GM19455 (cell line): ENCODE measurements around the gene C9orf153.
"Not testable (repeated sequence)": the region's sequence is repeated elsewhere in the genome, so short reads cannot be mapped to it uniquely, and the experiment has no call there.

Experiments
- ATAC-seq: cut with Tn5 transposase; IDR thresholded peaks from one replicate; pipeline ENCODE4 v1.9.1; 2021; ENCODE audit not compliant: unreplicated experiment

C9orf153 gene

DNA sequence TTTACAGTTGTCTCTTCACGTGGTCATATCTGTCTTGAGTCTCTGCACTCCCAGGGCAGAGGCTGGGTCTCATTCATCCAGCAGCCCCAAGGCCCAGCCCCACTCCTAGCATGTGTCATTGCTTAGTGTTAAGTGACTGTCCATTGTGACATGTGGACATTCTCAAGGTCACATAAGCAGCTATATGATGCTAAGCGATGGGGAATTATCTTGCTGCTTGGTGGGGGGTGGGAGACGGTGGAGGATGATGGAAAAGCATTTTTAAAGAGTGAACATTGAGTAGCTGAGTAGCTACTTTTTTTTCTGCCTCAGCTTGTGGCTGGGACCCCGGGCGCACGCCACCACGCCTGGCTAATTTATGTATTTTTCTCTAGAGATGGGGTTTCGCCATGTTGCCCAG, at the start of gene C9orf153:
TSS of gene C9orf153 (minus strand) at position 101 of the 400 bp plus-strand sequence. CDS start 30,054 bp downstream, outside the sequence.
- ATAC-seq = no peak

DNA sequence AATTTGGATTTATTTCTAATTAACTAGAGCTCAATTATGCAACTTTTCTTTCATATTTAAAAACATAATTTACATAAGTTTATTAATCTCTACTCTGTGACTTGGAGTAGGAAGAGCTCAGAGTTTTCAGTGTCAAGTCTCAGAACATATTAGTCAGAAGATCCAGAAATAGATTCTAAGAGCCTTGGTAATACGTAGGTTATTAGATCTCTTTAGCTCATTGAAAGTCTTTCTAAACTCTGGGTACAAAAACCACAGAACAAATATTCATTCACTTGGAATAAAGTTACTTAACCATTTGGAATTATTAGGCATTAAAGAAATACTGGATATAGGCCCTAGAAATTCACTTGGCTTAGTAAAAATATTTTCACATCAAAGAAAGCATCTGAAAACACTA, 49.2 kb upstream of the C9orf153 start:
- ATAC-seq = no peak

DNA sequence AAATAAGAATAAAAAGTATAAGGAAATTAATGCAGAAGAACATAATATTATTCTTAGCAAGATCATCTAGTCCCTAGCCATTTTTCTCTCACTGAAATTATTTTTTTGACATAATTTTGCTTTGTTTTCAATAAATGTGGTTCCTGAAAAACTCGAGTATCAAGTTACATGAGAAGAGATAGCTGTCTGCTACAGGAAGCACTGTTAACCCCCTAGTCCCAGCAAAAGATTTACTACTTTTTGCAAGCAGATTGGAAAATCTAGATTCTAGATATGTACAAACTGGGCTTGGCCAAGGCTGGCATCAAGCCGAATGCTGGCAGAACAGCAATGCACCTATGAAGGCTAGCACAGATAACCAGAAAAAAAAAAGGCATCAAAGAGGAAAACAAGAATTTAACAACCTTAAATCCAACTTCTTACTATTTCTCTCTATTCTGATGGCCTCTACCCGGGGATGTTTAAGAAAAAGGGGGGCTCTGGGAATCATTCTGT, 44.8 kb upstream of the C9orf153 start:
- no peak for ATAC-seq

DNA sequence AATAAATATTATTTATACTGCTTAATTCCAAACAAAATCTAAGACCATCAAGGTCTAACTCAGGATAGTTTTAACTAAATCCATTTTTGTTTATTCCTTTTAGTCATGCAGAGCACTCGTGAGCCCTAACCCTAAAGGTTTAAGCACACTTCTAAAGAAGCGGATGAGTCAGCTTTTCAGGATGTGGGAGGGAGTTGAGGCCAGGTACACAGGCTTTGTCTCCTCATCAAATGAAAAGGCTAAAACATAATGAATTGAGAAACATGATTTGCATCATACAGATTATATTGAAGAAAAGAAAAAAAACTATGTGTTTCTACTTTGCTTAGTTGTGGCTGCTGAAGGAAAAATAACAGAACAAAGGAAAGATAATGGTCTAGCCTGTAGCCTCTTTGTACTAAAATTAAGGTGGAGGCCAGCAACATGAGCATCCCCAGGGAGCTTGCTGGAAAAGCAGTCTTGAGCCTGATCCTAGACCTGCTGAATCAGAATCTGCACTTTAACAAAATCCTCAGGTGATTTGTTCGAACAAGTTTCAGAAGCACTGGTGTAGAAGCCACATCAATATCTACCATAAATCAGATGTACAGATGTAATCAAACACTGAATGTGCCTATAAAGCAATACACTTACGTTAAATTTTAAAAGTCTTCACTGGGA, 44.0 kb upstream of the C9orf153 start:
- no peak for ATAC-seq

DNA sequence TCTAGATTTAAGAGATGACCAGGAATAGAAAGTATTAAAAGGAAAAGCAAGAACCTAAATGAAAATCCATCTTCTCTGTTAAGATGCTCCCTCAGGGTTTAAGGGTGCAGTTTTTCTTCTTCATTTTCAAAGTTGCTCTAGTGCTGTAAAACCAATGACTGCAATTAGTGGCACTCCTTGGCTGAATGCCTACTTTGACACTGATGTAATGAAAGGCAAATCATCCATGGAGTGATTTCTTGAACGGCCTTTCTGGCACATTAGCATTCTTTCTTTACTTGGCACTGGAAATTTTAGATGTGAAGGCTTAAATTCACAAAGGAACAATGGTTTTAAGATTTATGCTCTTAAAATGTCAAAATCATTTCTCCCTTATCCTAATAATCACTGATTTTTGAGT, 42.2 kb upstream of the C9orf153 start:
- ATAC-seq = no peak

DNA sequence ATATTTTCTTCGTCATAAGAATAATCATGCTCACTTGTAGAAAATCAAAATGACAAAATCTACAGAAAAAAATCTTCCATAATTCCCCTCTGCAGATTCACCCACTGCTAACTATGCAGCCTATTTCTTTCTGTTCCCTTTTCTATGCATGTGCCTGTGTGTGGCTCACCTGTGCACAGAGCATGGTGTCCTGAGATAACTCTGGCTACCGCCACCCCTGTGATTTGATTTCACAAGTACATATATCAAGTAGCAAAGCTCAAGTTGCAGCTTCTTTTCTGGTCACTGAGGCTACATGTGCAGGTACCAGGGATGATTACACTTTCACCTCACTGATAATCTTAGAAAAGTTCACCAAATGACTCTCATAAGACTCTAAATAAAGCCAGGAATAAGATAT, 41.2 kb upstream of the C9orf153 start:
- no peak for ATAC-seq

DNA sequence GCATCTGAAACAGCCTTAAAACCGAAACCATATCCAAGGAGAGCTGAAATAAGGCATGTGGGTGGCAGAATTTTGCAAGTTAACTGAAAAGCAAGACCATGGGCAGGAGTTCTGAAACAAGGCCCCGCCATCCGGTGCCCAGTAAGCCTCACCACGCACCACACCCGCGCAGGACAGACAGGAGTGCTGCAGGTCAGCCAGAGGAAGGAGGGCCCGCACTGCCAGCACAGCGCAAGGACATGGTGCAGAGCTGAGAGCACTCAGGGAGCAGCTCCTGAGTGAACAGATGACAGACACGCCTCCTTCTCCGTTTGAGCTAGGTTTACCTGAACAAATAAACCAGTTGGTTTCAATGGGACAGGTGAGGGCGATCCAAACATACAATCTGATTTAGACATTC, 39.4 kb upstream of the C9orf153 start:
- no peak for ATAC-seq

DNA sequence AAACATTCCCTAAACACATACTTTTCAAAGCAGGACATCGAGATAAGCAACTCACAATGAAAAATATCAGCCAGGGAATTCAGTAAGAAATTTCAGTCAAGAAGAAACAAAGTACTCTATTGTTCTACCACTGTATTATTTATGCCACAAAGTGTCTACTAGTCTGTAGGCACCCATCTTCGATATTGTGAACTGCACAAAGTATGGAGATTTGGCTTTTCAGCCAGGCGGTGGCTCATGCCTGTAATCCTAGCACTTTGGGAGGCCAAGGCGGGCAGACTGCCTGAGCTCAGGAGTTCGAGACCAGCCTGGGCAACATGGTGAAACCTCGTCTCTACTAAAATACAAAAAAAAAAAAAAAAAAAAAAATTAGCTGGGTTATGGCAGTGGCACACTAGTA, 30.9 kb upstream of the C9orf153 start:
- not testable (repeated sequence) for ATAC-seq

DNA sequence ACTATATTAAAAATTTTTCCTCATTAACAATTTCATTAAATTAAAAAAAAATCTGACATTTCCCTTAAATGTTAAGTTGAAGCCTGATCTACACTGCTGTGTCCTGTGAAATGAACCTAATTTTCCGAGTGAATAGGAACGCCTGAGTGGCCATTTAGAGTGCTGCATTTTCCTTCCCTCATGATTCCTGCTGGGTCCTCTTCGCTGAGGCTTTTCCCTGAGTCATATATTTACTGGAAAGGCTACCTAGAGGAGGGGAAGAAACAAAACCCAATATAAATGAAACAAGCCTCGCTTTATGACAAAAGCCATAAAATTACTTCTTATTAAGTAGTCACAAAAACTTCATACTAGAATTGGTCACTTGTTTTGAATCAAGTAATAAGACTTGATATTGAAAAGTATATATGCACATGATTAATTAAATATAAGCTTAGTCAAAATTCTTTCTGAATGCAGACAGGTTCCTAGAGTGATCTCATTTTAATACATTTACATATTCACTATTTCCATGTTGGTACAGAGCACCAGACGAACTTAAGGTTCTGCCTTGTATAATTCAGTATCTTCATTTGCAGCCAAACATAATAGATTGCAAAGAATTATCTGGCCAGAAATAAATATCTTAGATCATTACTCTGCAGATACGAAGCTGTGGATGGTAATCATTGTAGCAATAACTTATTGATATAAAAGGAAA, 29.2 kb upstream of the C9orf153 start:
- no peak for ATAC-seq

DNA sequence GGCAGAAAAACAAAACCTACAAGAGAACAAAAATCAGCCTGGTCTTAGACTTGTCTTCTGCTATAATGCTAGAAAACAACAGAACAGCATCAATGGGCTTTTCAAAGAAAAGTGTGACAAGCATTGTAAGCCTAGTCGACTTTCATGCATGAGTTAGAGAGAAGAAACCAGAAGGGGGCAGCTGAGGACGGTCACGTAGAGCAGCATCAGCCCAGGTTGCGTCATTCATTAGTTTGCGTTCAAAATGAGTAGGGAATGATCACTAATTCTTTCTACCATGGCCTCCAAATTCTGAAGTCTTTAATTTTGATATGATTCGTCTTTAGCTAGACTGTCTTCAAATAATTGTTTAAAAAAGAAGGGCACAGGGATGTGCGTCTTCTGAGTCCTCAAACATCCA, 27.6 kb upstream of the C9orf153 start:
- no peak for ATAC-seq

DNA sequence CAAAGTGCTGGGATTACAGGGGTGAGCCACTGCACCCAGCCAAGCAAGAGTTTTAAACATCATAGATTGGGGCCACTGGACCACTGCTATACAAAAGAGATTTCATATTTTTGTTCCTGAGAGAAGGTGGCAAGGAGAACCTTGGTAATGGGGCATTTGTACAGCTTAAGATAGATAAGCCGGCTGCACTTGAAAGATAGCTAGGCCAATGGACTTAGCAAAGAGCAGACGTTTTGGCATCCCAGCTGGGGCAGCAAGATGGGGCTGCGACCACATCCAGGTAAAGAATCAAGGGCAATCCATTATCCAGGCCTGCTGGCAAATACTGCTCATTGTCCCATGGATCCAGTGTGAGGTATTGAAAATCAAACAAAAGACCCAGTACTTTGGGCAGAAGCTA, 26.8 kb upstream of the C9orf153 start:
- no peak for ATAC-seq

DNA sequence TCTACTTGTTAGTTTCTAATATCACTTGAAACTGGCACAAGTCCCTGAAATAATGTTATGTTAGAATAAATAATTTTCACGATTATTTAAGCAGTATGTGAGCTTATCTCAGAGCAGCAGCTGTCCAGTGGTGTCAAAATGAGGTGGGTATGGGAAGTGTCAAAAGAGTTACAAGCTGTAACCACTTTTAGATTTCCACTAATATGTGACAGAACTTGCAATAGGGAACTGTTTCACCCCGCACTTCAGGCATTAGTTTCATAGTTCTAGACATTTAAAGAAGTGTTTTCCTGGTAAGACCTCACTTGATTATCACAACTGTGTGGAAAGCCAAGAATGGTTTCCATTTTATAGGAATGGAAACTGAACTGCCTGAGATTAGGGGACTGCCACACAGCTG, 25.8 kb upstream of the C9orf153 start:
- ATAC-seq = no peak

DNA sequence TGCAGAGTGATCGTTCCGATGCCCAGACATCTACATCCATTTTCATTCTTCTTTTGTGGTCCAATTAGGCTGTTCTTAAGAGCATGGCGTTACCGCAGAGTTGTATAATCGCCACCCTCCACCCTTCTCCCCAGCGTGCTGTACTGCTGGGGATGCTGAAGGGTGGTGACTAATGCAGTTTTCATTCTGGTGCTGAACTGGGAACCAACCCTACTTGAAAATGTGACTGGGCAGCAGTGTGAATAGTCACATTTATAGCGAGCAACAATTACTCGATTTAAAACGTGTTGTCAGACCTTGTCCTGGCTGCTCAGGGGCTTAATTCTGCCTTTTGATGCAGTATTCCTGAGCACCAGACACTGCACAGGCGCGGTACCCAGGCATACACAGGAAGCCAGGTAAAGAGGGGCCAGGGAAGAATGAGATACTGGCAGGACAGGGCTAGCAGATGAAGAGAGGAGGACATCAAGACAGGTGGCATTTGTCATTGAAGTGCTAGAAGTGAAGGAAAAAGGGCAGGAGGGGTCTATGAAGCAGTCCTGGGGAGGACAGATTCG, 23.6 kb upstream of the C9orf153 start:
- peak; percentile 15 for ATAC-seq

DNA sequence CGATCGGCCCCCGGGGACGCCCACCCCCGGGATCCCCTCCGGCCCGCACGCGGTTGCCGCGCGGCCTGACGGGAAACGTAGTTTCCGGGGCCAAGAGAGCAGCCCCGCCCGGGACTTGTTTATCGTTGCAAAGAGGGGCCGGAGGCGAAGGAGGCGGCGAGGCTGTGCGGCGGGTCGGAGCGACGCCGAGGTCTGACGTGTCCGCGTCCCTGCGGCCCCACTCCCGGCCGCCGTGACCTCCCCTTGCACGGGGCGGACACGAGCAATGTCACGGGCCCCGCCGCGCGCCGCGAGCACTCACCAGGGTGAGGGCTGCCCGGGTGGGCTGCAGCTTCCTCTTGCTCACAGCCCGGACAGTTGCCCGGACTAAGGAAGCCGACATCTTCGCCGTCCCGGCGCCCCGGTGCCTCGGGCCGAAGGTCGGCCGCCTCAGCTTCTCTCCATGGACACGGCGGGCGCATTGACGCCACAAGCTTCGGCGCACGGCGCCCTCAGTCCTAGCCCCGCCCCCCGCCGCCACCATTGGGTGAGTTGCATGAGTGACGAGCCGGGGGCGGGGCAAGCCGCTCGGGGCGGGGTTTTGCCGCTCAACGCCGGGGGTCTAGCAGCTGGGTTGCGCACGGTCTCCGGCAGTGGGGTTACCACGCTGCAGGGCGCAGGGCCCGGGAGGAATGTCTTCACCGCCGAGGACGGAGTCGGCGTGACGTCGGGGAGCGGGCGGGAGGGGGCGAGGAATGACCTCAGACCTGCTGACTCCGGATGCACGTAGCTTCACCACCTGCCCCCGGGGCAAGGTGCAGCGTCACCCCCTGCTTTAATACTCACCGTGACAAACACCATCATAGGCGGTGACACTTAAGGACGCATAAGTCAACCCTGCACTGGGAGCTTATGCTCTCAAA, 22.9 kb upstream of the C9orf153 start, which contains the start of gene ISCA1:
TSS of gene ISCA1 (minus strand) at position 462 of the 902 bp plus-strand sequence. CDS start at position 382, 80 bp downstream.
- peak; percentile 80 for ATAC-seq

DNA sequence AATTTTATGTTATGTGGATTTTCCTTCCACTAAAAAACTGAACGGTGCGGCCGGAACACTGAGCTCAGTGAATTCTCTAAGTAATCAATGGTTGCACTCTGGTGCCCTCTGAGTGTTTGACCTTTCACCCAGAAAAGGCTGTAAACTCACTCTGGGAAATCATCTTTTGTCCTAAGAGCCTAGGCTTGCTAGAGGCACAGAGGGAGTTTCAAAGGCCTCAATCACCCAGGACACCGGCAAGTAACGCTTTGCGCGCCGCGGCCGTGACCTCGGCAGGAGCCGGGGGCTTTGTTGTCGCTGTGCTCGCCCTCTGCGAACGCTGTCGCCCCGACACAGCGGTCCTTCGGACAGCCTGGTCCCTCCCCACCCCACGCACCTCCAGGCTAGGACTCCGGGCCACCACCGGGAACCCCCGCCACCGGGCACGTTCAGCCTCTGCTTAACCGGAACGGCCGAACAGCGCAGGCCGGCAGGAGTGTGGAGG, 22.2 kb upstream of the C9orf153 start:
- peak; percentile 36 for ATAC-seq

DNA sequence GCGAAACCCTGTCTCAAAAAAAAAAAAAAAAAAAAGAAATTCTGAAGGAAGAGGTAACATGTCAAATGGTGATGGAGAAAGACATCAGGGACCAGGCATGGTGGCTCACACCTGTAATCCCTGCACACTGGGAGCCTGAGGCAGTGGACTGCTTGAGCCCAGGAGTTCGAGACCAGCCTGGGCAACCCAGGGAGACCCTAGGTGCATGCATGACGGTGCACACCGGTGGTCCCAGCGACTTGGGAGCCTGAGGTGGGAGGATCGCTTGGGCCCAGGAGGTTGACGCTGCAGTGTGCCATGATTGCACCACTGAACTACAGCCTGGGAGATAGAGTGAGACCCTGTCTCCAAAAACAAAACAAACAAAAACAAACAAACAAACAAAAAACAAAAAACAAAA, 21.1 kb upstream of the C9orf153 start:
- no peak for ATAC-seq

DNA sequence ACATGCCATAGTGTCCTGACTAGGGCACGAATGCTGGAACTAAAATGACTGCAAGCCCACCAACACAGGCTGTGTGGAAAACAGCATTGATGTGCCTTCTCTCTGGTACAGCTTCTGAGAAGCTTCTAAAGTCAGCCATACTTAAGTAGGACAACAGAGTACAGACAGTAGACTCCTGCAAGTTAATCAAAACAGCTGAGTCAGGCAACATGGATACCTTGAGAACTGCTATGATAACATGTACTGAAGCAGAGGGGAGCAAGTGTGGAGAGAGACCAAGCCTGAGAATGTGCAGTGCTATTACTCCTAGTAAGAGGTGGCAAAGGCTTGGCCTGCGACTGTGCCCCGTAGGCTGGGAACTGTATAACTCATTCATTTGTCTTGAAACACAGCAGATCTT, 20.4 kb upstream of the C9orf153 start:
- no peak for ATAC-seq

DNA sequence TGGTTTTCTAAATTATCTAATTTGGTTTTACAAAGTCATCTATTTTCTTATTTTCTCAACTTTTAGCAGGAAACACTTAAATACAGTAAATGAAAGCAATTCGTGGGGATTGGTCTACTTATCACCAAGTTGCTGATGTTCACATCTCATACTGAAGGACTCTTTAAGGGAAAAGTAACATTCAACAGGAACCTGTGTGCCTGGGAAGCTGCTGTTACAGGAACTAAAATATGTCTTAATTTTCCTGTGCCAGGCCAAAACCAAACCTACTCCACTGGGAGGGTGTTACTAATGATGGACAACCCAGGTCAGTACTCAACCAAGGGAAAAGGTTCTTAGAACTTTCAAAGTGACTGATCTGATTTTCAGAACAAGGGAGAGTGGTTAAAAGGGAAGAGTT, 17.6 kb upstream of the C9orf153 start:
- no peak for ATAC-seq

DNA sequence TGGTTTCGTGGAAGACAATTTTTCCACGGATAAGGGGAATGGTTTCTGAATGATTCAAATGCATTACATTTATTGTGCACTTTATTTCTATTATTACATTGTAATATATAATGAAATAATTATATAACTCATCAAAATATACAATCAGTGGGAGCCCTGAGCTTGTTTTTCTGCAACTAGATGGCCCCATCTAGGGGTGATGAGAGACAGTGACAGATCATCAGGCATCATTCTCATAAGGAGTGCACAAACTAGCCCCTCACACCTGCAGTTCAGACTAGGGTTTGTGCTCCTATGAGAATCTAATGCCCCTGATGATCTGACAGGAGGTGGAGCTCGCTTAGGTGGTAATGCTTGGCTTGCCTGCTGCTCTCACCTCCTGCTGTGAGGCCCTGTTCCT, 16.5 kb upstream of the C9orf153 start:
- ATAC-seq = no peak

DNA sequence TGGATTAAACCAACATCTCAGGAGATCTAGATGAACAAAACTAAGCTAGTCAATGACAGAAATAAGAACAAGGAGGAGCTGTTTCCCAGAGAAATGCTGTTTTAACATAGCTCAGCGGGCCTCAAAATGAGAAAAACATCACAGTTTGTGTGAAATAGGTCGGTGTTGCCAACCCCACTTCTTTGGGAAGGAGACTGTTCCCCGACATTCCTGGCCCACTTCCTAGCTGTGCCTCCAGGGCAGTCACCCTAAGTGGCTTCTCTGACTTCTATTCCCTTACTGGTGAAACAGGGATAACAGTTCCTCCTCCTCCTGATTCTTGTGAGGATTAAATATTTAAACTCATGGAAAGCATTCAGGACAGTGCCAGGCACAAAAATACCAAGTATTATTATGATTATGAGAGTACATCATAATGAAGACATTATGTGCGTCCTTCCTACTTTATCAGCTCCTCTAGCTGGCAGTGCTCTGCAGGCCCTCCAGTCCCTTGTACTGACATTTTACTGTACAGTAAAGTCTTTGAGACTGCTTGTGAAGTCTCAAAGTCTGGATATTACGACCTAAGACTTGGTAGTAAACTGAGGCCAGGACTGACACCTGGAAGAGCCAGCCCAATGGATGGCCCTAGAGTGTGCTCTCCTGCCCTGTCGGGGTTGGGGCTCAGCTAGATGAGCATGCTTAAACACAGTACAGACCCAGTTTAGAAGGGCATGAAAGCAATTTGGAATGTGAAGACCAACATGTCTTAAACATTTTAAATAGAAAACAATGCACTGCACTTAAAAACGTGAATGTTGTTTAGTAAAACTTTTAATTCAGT, 15.6 kb upstream of the C9orf153 start:
- ATAC-seq = no peak
